Lung (tissue), 12 donors: ENCODE results near the gene SLC22A5. TPM values are rescaled to one million over a fixed set of nuclear protein-coding genes. Genes with fewer than 3 reads are reported as not detected.
A peak's percentile ranks its signal among the peaks of the same experiment; 100 is the strongest.

Source experiments
- ATAC-seq: fragments of 200-7000 bp; cut with Tn5 transposase; one replicate; pipeline ENCODE4 v1.9.1; 2020; ENCODE audit warnings: moderate number of reproducible peaks; ENCODE audit not compliant: insufficient read depth, low FRiP score
- DNase-seq, 3 donors: peaks; one replicate each; pipeline ENCODE4 v3.0.0-alpha.2; 2013 to 2017
- H3K27ac ChIP-seq, 2 donors: one replicate each; pipeline ENCODE4 v1.5.1; 2013; ENCODE audit warnings: mild to moderate bottlenecking in 2 of 2, moderate library complexity in 2 of 2, control low read depth in 1 of 2, inconsistent platforms in 1 of 2, low read depth in 1 of 2, low read length in 1 of 2
- H3K27me3 ChIP-seq, 3 donors: one replicate each; pipeline ENCODE4 v1.5.1; 2013; ENCODE audit warnings: low read length in 2 of 3; ENCODE audit not compliant: control insufficient read depth in 3 of 3, insufficient read depth in 3 of 3
- H3K36me3 ChIP-seq, 4 donors: one replicate each; pipeline ENCODE4 v1.5.1; 2013; ENCODE audit warnings: low read length in 4 of 4, mild to moderate bottlenecking in 1 of 4, moderate library complexity in 1 of 4; ENCODE audit not compliant: control insufficient read depth in 4 of 4, insufficient read depth in 4 of 4
- H3K4me1 ChIP-seq, 5 donors: one replicate each; pipeline ENCODE4 v1.5.1; 2013; ENCODE audit warnings: low read length in 5 of 5, mild to moderate bottlenecking in 2 of 5, moderate library complexity in 1 of 5; ENCODE audit not compliant: control insufficient read depth in 5 of 5, insufficient read depth in 5 of 5
- H3K4me3 ChIP-seq: one replicate; pipeline ENCODE4 v1.5.1; 2013; ENCODE audit warnings: mild to moderate bottlenecking, control low read depth, moderate library complexity
- H3K9ac ChIP-seq, 2 donors: one replicate each; pipeline ENCODE4 v1.5.1; 2013; ENCODE audit warnings: low read length in 2 of 2, control low read depth in 1 of 2; ENCODE audit not compliant: insufficient read depth in 1 of 2
- H3K9me3 ChIP-seq, 4 donors: one replicate each; pipeline ENCODE4 v1.5.1; 2013; ENCODE audit warnings: low read length in 3 of 4, mild to moderate bottlenecking in 1 of 4, moderate library complexity in 1 of 4; ENCODE audit not compliant: control insufficient read depth in 4 of 4, insufficient read depth in 3 of 4
- CTCF ChIP-seq: IDR thresholded peaks from 2 replicates; pipeline ENCODE4 v1.5.1; 2012; ENCODE audit warnings: mild to moderate bottlenecking; ENCODE audit errors: control extremely low read depth, extremely low read depth
- WGBS, 2 donors: extraction: QIAGEN DNeasy Blood & Tissue Kit; methylation state at CpG; one replicate each; pipeline ENCODE4 v1.1.7; 2013; 5-methylcytosine and 5-hydroxymethylcytosine counted together
- polyA plus RNA-seq, 2 donors: library from polyadenylated mRNA; stranded (reverse); fragments of 200-250 nt; gene quantifications; one replicate each; pipeline ENCODE4 v1.2.1, GENCODE V29; 2013
- total RNA-seq, 2 donors: library from RNA; depleted of rRNA in 1 of 2; stranded (reverse); fragments of >200 nt in 1 of 2; gene quantifications; one replicate each; pipeline ENCODE4 v1.2.1, GENCODE V29; 2014 to 2021
- donor health status: control.
- donor health status: control.
- donor health status: Bipolar disorder and iron deficiency.
- donor health status: healthy.
- donor health status: DM: yes; HTN: yes; CAD: no.

Gene SLC22A5
- total and polyA plus RNA-seq, 4 donors, result 4.6 to 12.7 (median 7.9) TPM

GRCh38 chr5:132418881-132419280, 49.4 kb downstream of the SLC22A5 start:
- Histone ChIP-seq H3K27me3 (no peaks in the 10 kb centered on the region), H3K4me3 (no peak overlapping the region), H3K36me3 (peaks cover 0 to 5% (median 1%) of the 10 kb centered on the region in 4 donors), H3K9ac (no peak overlapping the region), H3K9me3 (no peaks in the 10 kb centered on the region), H3K4me1 (peaks cover 13 to 39% (median 27%) of the 10 kb centered on the region in 5 donors), H3K27ac (no peak overlapping the region)
- TF ChIP-seq CTCF, result no peak
- ATAC-seq (no peak), DNase-seq (no peak)
- WGBS, 2 donors, result 84 to 85% methylated on average over 2 of the region's 2 CpGs

- TF ChIP-seq CTCF, result peak; percentile 67
- peak; percentile 84 for ATAC-seq
- Histone ChIP-seq H3K36me3 (peaks cover 0 to 10% (median 1%) of the 10 kb centered on the region in 4 donors), H3K27me3 (no peaks in the 10 kb centered on the region), H3K9me3 (no peaks in the 10 kb centered on the region), H3K27ac (peak overlapping the region; percentile 64 to 78), H3K4me1 (peaks cover 8 to 32% (median 27%) of the 10 kb centered on the region in 5 donors), H3K9ac (peak overlapping the region in 1 of 2 donors; percentile 61), H3K4me3 (no peak overlapping the region)
- DNase-seq, result peak; percentile 87 to 91 (median 89)
- 16% methylated on average over 12 of the region's 12 CpGs for WGBS, 2 donors
These were observed 50.3 kb downstream of the SLC22A5 start for GRCh38 chr5:132419502-132420468.

GRCh38 chr5:132420706-132421272, 51.3 kb downstream of the SLC22A5 start:
- Histone ChIP-seq H3K27me3 (no peaks in the 10 kb centered on the region), H3K9me3 (no peaks in the 10 kb centered on the region), H3K4me1 (peaks cover 5 to 32% (median 28%) of the 10 kb centered on the region in 5 donors), H3K27ac (peak overlapping the region; percentile 64 to 87), H3K9ac (no peak overlapping the region), H3K36me3 (peaks cover 0 to 10% (median 1%) of the 10 kb centered on the region in 4 donors), H3K4me3 (no peak overlapping the region)
- no peak for TF ChIP-seq CTCF
- peak; percentile 63 for ATAC-seq
- WGBS, 2 donors, result 8 to 16% methylated on average over 7 of the region's 7 CpGs
- DNase-seq, result peak in 2 of 3 donors; percentile 22 to 37
